SK-N-SH (cell line): ENCODE results near the gene COL8A1. TPM values are rescaled to one million over a fixed set of nuclear protein-coding genes. Genes with fewer than 3 reads are reported as not detected.

ENCODE experiments used
- CTCF ChIA-PET: fragments of 300-600, 350-600 bp; formaldehyde crosslinking; extraction: SDS; loops from one replicate; lab custom pipeline; 2021; lab: Yijun Ruan, JAX
- POLR2A ChIA-PET: fragments of 350-600 bp; sonication (Branson Sonifier 250); formaldehyde crosslinking; extraction: SDS; loops from one replicate; lab custom pipeline; 2020; ENCODE audit warnings: antibody characterized with exemption, inconsistent platforms; lab: Yijun Ruan, JAX
- DNase-seq: peaks from one replicate; pipeline ENCODE4 v3.0.0; 2012
- H2AFZ ChIP-seq: fragments of 200-600 bp; sonication (generic); 2 replicates; pipeline ENCODE4 v1.8.1; 2016; ENCODE audit warnings: antibody characterized with exemption, mild to moderate bottlenecking, low read depth
- H3F3A ChIP-seq: fragments of 200-600 bp; sonication (generic); replicated peaks from 2 replicates; pipeline ENCODE3; 2016; ENCODE audit warnings: antibody characterized with exemption, mild to moderate bottlenecking; ENCODE audit not compliant: insufficient read depth
- H3K27ac ChIP-seq, 2 experiments: fragments of 200-500 bp in 1 of 2; fragments of 200-600 bp in 1 of 2; sonication (Bioruptor generic) in 1 of 2; sonication (generic), shearing (Covaris generic) in 1 of 2; 2 replicates each; pipeline versions ENCODE4 v1.5.1 to v1.6.1; 2014 to 2016; ENCODE audit warnings: low read depth in 2 of 2, inconsistent platforms in 1 of 2, low read length in 1 of 2, mild to moderate bottlenecking in 1 of 2, mixed read lengths in 1 of 2
- H3K27me3 ChIP-seq: fragments of 200-600 bp; sonication (generic), shearing (Covaris generic); 2 replicates; pipeline ENCODE4 v1.6.1; 2016; ENCODE audit warnings: mixed run types; ENCODE audit not compliant: insufficient read depth
- H3K36me3 ChIP-seq, 2 experiments: fragments of 200-500 bp in 1 of 2; fragments of 200-600 bp in 1 of 2; sonication (Bioruptor generic) in 1 of 2; sonication (generic) in 1 of 2; replicated peaks in 1 of 2; 2 replicates each; pipeline versions ENCODE3 to v1.5.1; 2014 to 2016; ENCODE audit warnings: low read length in 1 of 2, mild to moderate bottlenecking in 1 of 2; ENCODE audit not compliant: insufficient read depth in 2 of 2, control insufficient read depth in 1 of 2
- H3K4me1 ChIP-seq, 2 experiments: fragments of 200-500 bp in 1 of 2; fragments of 200-600 bp in 1 of 2; sonication (Bioruptor generic) in 1 of 2; sonication (generic), shearing (Covaris generic) in 1 of 2; 2 replicates each; pipeline versions ENCODE4 v1.5.1 to v1.6.1; 2014 to 2016; ENCODE audit warnings: low read depth in 1 of 2, low read length in 1 of 2, mixed run types in 1 of 2; ENCODE audit not compliant: insufficient read depth in 2 of 2, control insufficient read depth in 1 of 2
- H3K4me2 ChIP-seq: fragments of 200-600 bp; sonication (generic), shearing (Covaris generic); 2 replicates; pipeline ENCODE4 v1.6.1; 2017; ENCODE audit warnings: mixed run types
- H3K4me3 ChIP-seq, 2 experiments: fragments of 200-500 bp in 1 of 2; fragments of 200-600 bp in 1 of 2; sonication (Bioruptor generic) in 1 of 2; sonication (generic), shearing (Covaris generic) in 1 of 2; 2 replicates each; pipeline versions ENCODE4 v1.5.1 to v1.8.1; 2014 to 2016; ENCODE audit warnings: low read depth in 2 of 2, inconsistent platforms in 1 of 2, low read length in 1 of 2, mild to moderate bottlenecking in 1 of 2, mixed read lengths in 1 of 2, moderate library complexity in 1 of 2
- H3K79me2 ChIP-seq: fragments of 200-600 bp; sonication (generic); 2 replicates; pipeline ENCODE4 v1.8.1; 2017; ENCODE audit warnings: mild to moderate bottlenecking; ENCODE audit not compliant: insufficient read depth
- H3K9ac ChIP-seq: fragments of 200-600 bp; sonication (generic); 2 replicates; pipeline ENCODE4 v1.6.1; 2017; ENCODE audit warnings: mixed run types
- H3K9me2 ChIP-seq: fragments of 200-600 bp; sonication (generic); 2 replicates; pipeline ENCODE4 v1.6.1; 2017; ENCODE audit warnings: mixed run types
- H3K9me3 ChIP-seq: fragments of 200-600 bp; sonication (generic); 2 replicates; pipeline ENCODE4 v1.6.1; 2017; ENCODE audit warnings: mixed run types, mild to moderate bottlenecking, moderate library complexity
- H4K20me1 ChIP-seq: fragments of 200-600 bp; sonication (generic); 2 replicates; pipeline ENCODE4 v1.6.1; 2017; ENCODE audit warnings: mild to moderate bottlenecking, mixed run types; ENCODE audit not compliant: insufficient read depth
- ELF1 ChIP-seq: IDR thresholded peaks from 2 replicates; pipeline ENCODE4 v1.4.0; 2012
- EZH2phosphoT487 ChIP-seq: fragments of 200-600 bp; sonication (generic); IDR thresholded peaks from 2 replicates; pipeline ENCODE4 v1.6.1; 2017; ENCODE audit warnings: low read depth, mixed run types, mild to moderate bottlenecking, antibody characterized with exemption, moderate library complexity, borderline replicate concordance
- FOSL2 ChIP-seq: IDR thresholded peaks from 2 replicates; pipeline ENCODE4 v1.4.0; 2012; ENCODE audit warnings: low read depth, mild to moderate bottlenecking, moderate library complexity, borderline replicate concordance
- FOXJ3 ChIP-seq: sonication (generic); formaldehyde crosslinking; IDR thresholded peaks from 2 replicates; pipeline ENCODE4 v1.5.1; 2020; ENCODE audit warnings: mild to moderate bottlenecking, missing genetic modification reagents
- FOXM1 ChIP-seq: IDR thresholded peaks from 2 replicates; pipeline ENCODE4 v1.4.0; 2012; ENCODE audit warnings: low read depth, mild to moderate bottlenecking
- GABPA ChIP-seq: IDR thresholded peaks from 2 replicates; pipeline ENCODE4 v1.4.0; 2012; ENCODE audit warnings: low read depth, mild to moderate bottlenecking
- JUND ChIP-seq: IDR thresholded peaks from 2 replicates; pipeline ENCODE4 v1.4.0; 2012
- MEF2A ChIP-seq: IDR thresholded peaks from 2 replicates; pipeline ENCODE4 v1.4.0; 2012; ENCODE audit warnings: low read depth, borderline replicate concordance
- MXI1 ChIP-seq: IDR thresholded peaks from 2 replicates; pipeline ENCODE4 v1.6.1; 2012; ENCODE audit warnings: mild to moderate bottlenecking, low read depth, low read length, improper control_type of control experiment
- NFIC ChIP-seq: IDR thresholded peaks from 2 replicates; pipeline ENCODE4 v1.4.0; 2012; ENCODE audit warnings: borderline replicate concordance
- RAD21 ChIP-seq: IDR thresholded peaks from 2 replicates; pipeline ENCODE4 v1.6.1; 2012; ENCODE audit warnings: mild to moderate bottlenecking, low read length
- RCOR1 ChIP-seq: fragments of 150-350 bp; IDR thresholded peaks from 2 replicates; pipeline ENCODE4 v1.6.1; 2017; ENCODE audit warnings: antibody characterized with exemption, low read length
- RXRA ChIP-seq: IDR thresholded peaks from 2 replicates; pipeline ENCODE4 v1.4.0; 2012; ENCODE audit warnings: low read depth, mild to moderate bottlenecking, borderline replicate concordance
- TAF1 ChIP-seq: IDR thresholded peaks from 2 replicates; pipeline ENCODE4 v1.6.1; 2012; ENCODE audit warnings: low read depth, mild to moderate bottlenecking, low read length, moderate library complexity, borderline replicate concordance
- TCF12 ChIP-seq: IDR thresholded peaks from 2 replicates; pipeline ENCODE4 v1.4.0; 2012
- YY1 ChIP-seq: IDR thresholded peaks from 2 replicates; pipeline ENCODE4 v1.4.0; 2012; ENCODE audit warnings: low read depth, mild to moderate bottlenecking
- WGBS: methylation state at CpG from one replicate; pipeline ENCODE4 v1.1.6; 2017; ENCODE audit warnings: low lambda C conversion rate; 5-methylcytosine and 5-hydroxymethylcytosine counted together
- polyA plus RNA-seq, 3 experiments: library from polyadenylated mRNA; depleted of rRNA; stranded (reverse); fragments of >200 nt; gene quantifications; 2 replicates each; pipeline ENCODE4 v1.2.3, GENCODE V29; 2012
- TF ChIP-seq, protein P1 (sequence below): IDR thresholded peaks from 2 replicates; pipeline ENCODE4 v1.4.0; 2012; ENCODE audit warnings: low read depth
- TF ChIP-seq, protein P2 (sequence below): fragments of 200-600 bp; sonication (generic); IDR thresholded peaks from 2 replicates; pipeline ENCODE4 v1.6.1; 2017; ENCODE audit warnings: antibody characterized with exemption, mild to moderate bottlenecking, moderate library complexity
- TF ChIP-seq, protein P3 (sequence below): fragments of 150-350 bp; IDR thresholded peaks from 2 replicates; pipeline ENCODE4 v1.6.1; 2017; ENCODE audit warnings: antibody characterized with exemption, low read length, low read depth, borderline replicate concordance
- TF ChIP-seq, protein P4 (sequence below): IDR thresholded peaks from 2 replicates; pipeline ENCODE4; 2012

Gene COL8A1
- polyA plus RNA-seq, 1 of the 3 experiments (the other 2 are of a cell fraction), result 4.0 TPM

DNA sequence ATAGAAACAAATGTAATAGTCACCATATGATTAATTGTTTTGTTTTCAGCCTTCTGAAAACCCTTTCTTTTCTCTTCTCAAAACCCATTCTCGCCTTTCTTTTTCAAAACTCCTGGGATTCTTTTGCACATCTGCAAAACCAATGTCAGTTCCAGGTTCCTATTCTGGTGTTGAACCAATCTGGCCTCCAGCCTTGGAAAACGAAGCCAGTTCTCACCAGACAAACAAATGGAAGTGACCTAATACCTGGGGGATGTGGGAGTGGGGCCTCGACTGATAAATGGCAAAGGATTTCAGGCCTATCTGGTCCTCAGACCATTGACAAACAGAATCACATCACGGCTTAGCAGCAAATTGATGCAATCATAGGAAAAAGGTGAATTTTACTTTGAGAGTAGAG lies 73.0 kb downstream of the COL8A1 start (continued):
- TF ChIP-seq ELF1, result no peak
- TF ChIP-seq TAF1, result no peak
- TF ChIP-seq, protein P1, sequence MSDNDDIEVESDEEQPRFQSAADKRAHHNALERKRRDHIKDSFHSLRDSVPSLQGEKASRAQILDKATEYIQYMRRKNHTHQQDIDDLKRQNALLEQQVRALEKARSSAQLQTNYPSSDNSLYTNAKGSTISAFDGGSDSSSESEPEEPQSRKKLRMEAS, result no peak

DNA sequence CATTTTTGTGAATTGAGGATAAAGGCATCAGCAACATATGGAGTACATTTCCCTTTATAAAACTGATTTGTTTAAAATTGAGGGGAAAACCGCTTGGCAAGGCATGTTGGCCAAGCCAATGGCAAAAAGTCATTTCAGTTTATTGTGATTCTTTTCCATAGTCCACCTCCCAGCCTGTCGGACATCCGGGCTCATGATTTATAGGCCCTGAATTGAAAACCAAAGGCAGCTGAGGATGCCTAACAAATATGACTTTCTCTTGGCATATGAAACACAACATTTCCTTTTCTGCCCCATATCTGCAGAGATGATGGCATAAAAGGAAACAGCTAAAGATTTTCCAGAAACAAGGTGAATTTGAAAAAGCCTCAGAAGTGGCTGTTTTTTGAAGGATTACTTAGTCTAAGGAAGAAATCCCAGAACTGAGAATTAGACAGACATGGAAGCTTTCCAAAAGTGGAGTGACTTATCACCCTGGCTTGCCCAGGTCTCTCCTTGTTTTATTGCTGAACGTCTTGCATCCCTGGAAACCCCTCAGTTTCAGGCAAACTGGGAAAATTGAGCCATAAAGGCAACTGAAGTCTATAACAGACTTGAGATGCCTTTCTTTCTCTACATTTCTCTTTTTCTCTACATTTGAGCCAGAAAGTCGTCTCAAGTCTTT lies 74.0 kb downstream of the COL8A1 start:
- POLR2A ChIA-PET, result no interaction called here
- no peaks in the 10 kb centered on the region for H3K79me2 ChIP-seq
- no peak overlapping the region for H3K9ac ChIP-seq
- DNase-seq, result no peak
- TF ChIP-seq, protein P2, sequence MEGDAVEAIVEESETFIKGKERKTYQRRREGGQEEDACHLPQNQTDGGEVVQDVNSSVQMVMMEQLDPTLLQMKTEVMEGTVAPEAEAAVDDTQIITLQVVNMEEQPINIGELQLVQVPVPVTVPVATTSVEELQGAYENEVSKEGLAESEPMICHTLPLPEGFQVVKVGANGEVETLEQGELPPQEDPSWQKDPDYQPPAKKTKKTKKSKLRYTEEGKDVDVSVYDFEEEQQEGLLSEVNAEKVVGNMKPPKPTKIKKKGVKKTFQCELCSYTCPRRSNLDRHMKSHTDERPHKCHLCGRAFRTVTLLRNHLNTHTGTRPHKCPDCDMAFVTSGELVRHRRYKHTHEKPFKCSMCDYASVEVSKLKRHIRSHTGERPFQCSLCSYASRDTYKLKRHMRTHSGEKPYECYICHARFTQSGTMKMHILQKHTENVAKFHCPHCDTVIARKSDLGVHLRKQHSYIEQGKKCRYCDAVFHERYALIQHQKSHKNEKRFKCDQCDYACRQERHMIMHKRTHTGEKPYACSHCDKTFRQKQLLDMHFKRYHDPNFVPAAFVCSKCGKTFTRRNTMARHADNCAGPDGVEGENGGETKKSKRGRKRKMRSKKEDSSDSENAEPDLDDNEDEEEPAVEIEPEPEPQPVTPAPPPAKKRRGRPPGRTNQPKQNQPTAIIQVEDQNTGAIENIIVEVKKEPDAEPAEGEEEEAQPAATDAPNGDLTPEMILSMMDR, result no peak
- no peak for TF ChIP-seq MXI1
- no peak for TF ChIP-seq EZH2phosphoT487
- TF ChIP-seq FOXM1, result no peak
- no peak for TF ChIP-seq MEF2A
- TF ChIP-seq RXRA, result no peak
- no peak for TF ChIP-seq NFIC
- TF ChIP-seq, protein P3, sequence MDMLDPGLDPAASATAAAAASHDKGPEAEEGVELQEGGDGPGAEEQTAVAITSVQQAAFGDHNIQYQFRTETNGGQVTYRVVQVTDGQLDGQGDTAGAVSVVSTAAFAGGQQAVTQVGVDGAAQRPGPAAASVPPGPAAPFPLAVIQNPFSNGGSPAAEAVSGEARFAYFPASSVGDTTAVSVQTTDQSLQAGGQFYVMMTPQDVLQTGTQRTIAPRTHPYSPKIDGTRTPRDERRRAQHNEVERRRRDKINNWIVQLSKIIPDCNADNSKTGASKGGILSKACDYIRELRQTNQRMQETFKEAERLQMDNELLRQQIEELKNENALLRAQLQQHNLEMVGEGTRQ, result no peak
- no peak for TF ChIP-seq GABPA
- no peak for TF ChIP-seq RCOR1
- TF ChIP-seq, protein P1, result no peak
- no peak for TF ChIP-seq TCF12
- no peak for TF ChIP-seq FOXJ3 (CRISPR knock-in tag)
- no peak for TF ChIP-seq RAD21
- TF ChIP-seq FOSL2, result no peak
- no peak for TF ChIP-seq YY1
- no peak for TF ChIP-seq JUND
- TF ChIP-seq, protein P4, sequence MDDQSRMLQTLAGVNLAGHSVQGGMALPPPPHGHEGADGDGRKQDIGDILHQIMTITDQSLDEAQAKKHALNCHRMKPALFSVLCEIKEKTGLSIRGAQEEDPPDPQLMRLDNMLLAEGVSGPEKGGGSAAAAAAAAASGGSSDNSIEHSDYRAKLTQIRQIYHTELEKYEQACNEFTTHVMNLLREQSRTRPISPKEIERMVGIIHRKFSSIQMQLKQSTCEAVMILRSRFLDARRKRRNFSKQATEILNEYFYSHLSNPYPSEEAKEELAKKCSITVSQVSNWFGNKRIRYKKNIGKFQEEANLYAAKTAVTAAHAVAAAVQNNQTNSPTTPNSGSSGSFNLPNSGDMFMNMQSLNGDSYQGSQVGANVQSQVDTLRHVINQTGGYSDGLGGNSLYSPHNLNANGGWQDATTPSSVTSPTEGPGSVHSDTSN, result no peak
- no peak overlapping the region for H3K4me3 ChIP-seq
- no peaks in the 10 kb centered on the region for H3F3A ChIP-seq
- no peaks in the 10 kb centered on the region; a peak in 1 of 4 replicates for H3K4me1 ChIP-seq
- CTCF ChIA-PET, result no interaction called here
- 6% methylated on average over 5 of the region's 5 CpGs for WGBS
- no peak overlapping the region for H3K4me2 ChIP-seq
- no peaks in the 10 kb centered on the region for H4K20me1 ChIP-seq
- H3K9me2 ChIP-seq, result no peaks in the 10 kb centered on the region
- no peaks in the 10 kb centered on the region for H3K36me3 ChIP-seq
- H3K27ac ChIP-seq, result peak overlapping the region in 1 of 2 experiments; percentile 67; a peak in 2 of 4 replicates
- H3K9me3 ChIP-seq, result no peaks in the 10 kb centered on the region
- H3K27me3 ChIP-seq, result no peaks in the 10 kb centered on the region
- H2AFZ ChIP-seq, result no peak overlapping the region
